BJ (cell line): ENCODE data around the gene FTCDNL1. TPM values are rescaled to one million over a fixed set of nuclear protein-coding genes. Genes with fewer than 3 reads are reported as not detected.

ENCODE experiments used
- CTCF ChIA-PET: fragments of 350-600 bp; formaldehyde crosslinking; extraction: SDS; loops from one replicate; lab custom pipeline; 2021; ENCODE audit warnings: antibody characterized with exemption, inconsistent platforms; lab: Yijun Ruan, JAX
- POLR2A ChIA-PET: fragments of 300-600 bp; sonication (Branson Sonifier 250); formaldehyde crosslinking; extraction: SDS; loops from one replicate; lab custom pipeline; 2021; ENCODE audit warnings: antibody characterized with exemption; lab: Charles Lee
- DNase-seq: peaks from one replicate; pipeline ENCODE4 v3.0.0-alpha.2; 2011; ENCODE audit warnings: low read depth
- H3K27me3 ChIP-seq: 2 replicates; pipeline ENCODE4 v1.6.0; 2011; ENCODE audit warnings: low read length; ENCODE audit not compliant: control insufficient read depth, insufficient read depth
- H3K36me3 ChIP-seq: 2 replicates; pipeline ENCODE4 v1.5.1; 2011; ENCODE audit warnings: low read length; ENCODE audit not compliant: control insufficient read depth, insufficient read depth
- H3K4me3 ChIP-seq: 2 replicates; pipeline ENCODE4 v1.5.1; 2011; ENCODE audit warnings: low read depth, mild to moderate bottlenecking, control low read depth, low read length
- CTCF ChIP-seq: IDR thresholded peaks from 2 replicates; pipeline ENCODE4 v1.5.1; 2011; ENCODE audit warnings: low read depth, mild to moderate bottlenecking, control low read depth, inconsistent platforms, low read length, moderate library complexity; ENCODE audit not compliant: insufficient read depth
- polyA plus RNA-seq: library from polyadenylated mRNA; depleted of rRNA; stranded (reverse); fragments of >200 nt; gene quantifications from 2 replicates; pipeline ENCODE4 v1.2.3, GENCODE V29; 2011

The FTCDNL1 gene
- polyA plus RNA-seq, 1 experiment, result 0.31 TPM

DNA sequence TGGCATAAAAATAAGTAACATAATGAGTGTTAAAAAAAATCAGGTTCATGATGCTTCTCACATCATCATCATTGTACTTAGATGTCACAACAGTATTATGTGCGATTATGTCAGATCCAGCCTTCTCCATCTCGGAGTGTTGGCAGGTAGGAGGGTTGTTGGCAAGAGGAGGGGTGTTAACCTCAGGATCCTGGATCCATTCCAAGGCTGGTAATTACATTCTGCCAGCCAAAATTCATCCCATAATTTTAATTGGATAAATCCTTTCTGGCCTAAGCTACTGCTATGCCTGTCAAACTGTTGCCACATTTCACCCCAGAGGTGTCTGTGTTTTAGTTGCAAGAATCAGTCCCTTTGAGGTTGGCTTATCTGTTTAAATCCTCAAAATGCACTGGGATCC is 891 bp upstream of the FTCDNL1 start:
- H3K27me3 ChIP-seq, result peaks cover 6% of the 10 kb centered on the region; the same call in 1 of the 2 replicates
- DNase-seq, result no peak
- ChIA-PET POLR2A (no interaction called here), CTCF (interaction anchor here (0.6 to 1.4 kb wide), 3 partner anchors 11 to 563 kb away, joined by 3 read pairs; no protein-coding TSS in a partner anchor)
- no peaks in the 10 kb centered on the region for H3K36me3 ChIP-seq
- TF ChIP-seq CTCF, result no peak
- H3K4me3 ChIP-seq, result no peak overlapping the region

- ChIA-PET POLR2A (no interaction called here), CTCF (interaction anchor here (0.6 to 1.6 kb wide), 3 partner anchors 22 to 564 kb away, joined by 3 to 5 read pairs (median 3); no protein-coding TSS in a partner anchor)
- no peak for DNase-seq
- Histone ChIP-seq H3K36me3 (no peaks in the 10 kb centered on the region), H3K27me3 (peaks cover 6% of the 10 kb centered on the region; the same call in 1 of the 2 replicates), H3K4me3 (peak overlapping the region; percentile 63)
- no peak for TF ChIP-seq CTCF
These were observed 464 bp upstream of the FTCDNL1 start for GRCh38 chr2:199851501-199851810.

- Histone ChIP-seq H3K4me3 (peak overlapping the region; percentile 63), H3K27me3 (peaks cover 6% of the 10 kb centered on the region; the same call in 1 of the 2 replicates), H3K36me3 (no peaks in the 10 kb centered on the region)
- ChIA-PET CTCF (interaction anchor here (0.6 to 1.6 kb wide), 4 partner anchors 15 to 146 kb away, joined by 3 to 5 read pairs (median 3); no protein-coding TSS in a partner anchor), POLR2A (no interaction called here)
- no peak for DNase-seq
- no peak for TF ChIP-seq CTCF
These were observed 724 bp downstream of the FTCDNL1 start for GRCh38 chr2:199850218-199850717.

- H3K4me3 ChIP-seq, result no peak overlapping the region
- ChIA-PET CTCF (no interaction called here), POLR2A (no interaction called here)
- TF ChIP-seq CTCF, result no peak
- no peaks in the 10 kb centered on the region for H3K36me3 ChIP-seq
- H3K27me3 ChIP-seq, result peaks cover 6% of the 10 kb centered on the region; the same call in 1 of the 2 replicates
- DNase-seq, result no peak
These were observed 2.4 kb downstream of the FTCDNL1 start for GRCh38 chr2:199848389-199849130.

DNA sequence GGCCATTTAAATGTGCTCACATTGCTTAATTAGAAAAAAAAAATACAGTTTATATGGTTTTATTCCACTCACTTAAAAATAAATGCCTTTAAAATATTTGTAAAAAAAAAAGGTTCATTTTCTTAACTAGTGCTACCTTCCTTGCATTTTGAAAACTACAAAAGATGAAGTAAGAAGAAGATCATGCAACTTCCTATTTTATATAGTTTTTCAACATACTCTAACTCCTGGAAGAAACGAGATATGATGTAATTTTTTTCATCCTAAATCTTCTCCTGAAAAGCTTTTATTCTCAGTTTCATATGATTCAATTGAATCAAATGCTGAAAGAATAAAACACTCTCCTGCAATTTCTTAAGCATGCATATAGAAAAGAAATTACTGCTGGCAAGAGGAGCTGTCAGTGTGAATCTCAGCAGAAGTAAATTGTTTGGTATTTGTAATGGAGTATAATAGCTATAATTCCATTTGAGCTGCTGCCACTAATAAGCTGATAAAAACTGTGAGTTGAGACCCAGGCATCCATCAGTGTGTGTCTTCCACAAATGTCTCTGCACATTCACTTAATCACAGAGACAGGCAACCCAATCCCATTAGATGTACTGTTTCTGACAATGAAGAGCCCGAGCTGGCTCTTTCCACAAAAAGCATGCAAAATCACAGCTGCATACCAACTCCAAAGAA is 3.7 kb downstream of the FTCDNL1 start:
- no peak for TF ChIP-seq CTCF
- H3K4me3 ChIP-seq, result no peak overlapping the region
- peaks cover 6% of the 10 kb centered on the region; the same call in 1 of the 2 replicates for H3K27me3 ChIP-seq
- CTCF ChIA-PET, result interaction anchor here (0.7 to 1.3 kb wide), 2 partner anchors 8 to 27 kb away, joined by 3 to 4 read pairs; no protein-coding TSS in a partner anchor
- H3K36me3 ChIP-seq, result no peaks in the 10 kb centered on the region
- POLR2A ChIA-PET, result no interaction called here
- DNase-seq, result no peak
